ENCODE measurements around the gene ARHGAP26. TPM values are rescaled to one million over a fixed set of nuclear protein-coding genes. Genes with fewer than 3 reads are reported as not detected.

The ARHGAP26 gene
- total RNA-seq, 1 experiment from 2014 or later, result 5.9 TPM

DNA sequence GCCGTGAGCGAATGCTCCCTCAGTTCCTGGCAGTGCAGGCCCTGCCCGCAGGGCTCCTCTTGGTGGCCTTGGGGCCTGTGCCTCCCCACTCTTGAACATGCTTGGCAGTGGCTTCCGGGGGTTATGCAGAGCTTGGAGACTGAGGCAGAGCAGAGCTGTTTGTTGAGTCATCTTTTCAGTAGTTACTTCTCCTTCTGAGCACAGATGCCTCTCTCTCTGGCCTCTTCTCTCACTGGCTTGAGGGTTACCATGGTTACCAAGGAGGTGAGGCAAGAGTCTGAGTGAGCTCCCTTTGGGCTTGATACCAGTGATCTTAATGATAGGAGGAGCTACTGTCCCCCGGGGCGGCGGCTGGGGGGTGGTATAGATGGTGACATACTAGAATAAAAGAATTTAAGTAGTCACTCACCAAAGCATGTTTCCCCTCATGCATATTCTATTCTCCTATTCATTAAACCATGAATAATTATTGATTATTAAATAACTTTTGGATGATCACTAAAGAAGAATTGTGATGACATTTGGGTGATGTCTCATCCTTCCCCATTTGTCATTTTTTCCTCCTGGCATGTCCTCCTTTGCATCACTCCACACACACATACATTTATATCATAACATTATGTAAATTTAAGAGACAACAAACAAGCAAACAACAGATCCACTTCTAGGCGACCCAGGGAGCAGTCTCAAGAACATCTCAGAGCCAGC lies 111.1 kb downstream of the ARHGAP26 start:
- no peak overlapping the region for H3K4me3 ChIP-seq (ENCODE audit: insufficient read depth, low read depth, low read length)
- no peaks in the 10 kb centered on the region for H3K27me3 ChIP-seq (ENCODE audit: control insufficient read depth, insufficient read depth, low read length)
- no peaks in the 10 kb centered on the region for H3K36me3 ChIP-seq (replicated peaks; ENCODE audit: control insufficient read depth, insufficient read depth, low read length)
- peak; percentile 69 for DNase-seq

GRCh38 chr5:142881784-142882126 lies 111.6 kb downstream of the ARHGAP26 start:
- DNase-seq, result peak; percentile 60
- Histone ChIP-seq H3K27me3 (ENCODE audit: control insufficient read depth, insufficient read depth, low read length) (no peaks in the 10 kb centered on the region), H3K4me3 (ENCODE audit: insufficient read depth, low read depth, low read length) (no peak overlapping the region), H3K36me3 (replicated peaks; ENCODE audit: control insufficient read depth, insufficient read depth, low read length) (no peaks in the 10 kb centered on the region)

- H3K27me3 ChIP-seq (ENCODE audit: control insufficient read depth, insufficient read depth, low read length), result no peaks in the 10 kb centered on the region
- H3K4me3 ChIP-seq (ENCODE audit: insufficient read depth, low read depth, low read length), result no peak overlapping the region
- no peak for DNase-seq
- H3K36me3 ChIP-seq (replicated peaks; ENCODE audit: control insufficient read depth, insufficient read depth, low read length), result no peaks in the 10 kb centered on the region
These were observed 112.8 kb downstream of the ARHGAP26 start for GRCh38 chr5:142883025-142883424.

GRCh38 chr5:142883438-142883837 lies 113.3 kb downstream of the ARHGAP26 start:
- no peaks in the 10 kb centered on the region for H3K27me3 ChIP-seq (ENCODE audit: control insufficient read depth, insufficient read depth, low read length)
- no peak for DNase-seq
- H3K36me3 ChIP-seq (replicated peaks; ENCODE audit: control insufficient read depth, insufficient read depth, low read length), result no peaks in the 10 kb centered on the region
- H3K4me3 ChIP-seq (ENCODE audit: insufficient read depth, low read depth, low read length), result no peak overlapping the region

DNA sequence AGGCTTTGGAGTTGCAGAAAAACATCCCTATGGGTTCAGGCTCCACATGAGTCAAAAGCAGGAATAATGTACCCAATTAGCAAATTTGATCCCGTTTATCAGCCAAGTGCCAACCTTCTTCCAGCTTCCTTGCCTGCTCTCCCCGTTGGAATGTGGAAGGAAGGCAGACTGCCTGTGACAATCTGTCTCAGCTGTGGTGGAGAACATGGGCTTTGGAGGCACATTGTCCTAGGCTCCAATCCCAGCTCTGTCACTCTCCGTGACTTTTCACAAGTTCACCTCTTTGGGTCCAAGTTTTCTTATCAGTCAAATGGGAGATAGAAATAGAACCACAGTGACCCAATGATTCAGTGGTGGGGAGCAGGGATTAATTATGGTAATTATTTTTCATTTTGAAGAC lies 113.9 kb downstream of the ARHGAP26 start:
- Histone ChIP-seq H3K27me3 (ENCODE audit: control insufficient read depth, insufficient read depth, low read length) (no peaks in the 10 kb centered on the region), H3K4me3 (ENCODE audit: insufficient read depth, low read depth, low read length) (no peak overlapping the region), H3K36me3 (replicated peaks; ENCODE audit: control insufficient read depth, insufficient read depth, low read length) (no peaks in the 10 kb centered on the region)
- no peak for DNase-seq

GRCh38 chr5:142886211-142886610 lies 116.0 kb downstream of the ARHGAP26 start:
- H3K36me3 ChIP-seq (replicated peaks; ENCODE audit: control insufficient read depth, insufficient read depth, low read length), result no peaks in the 10 kb centered on the region
- no peaks in the 10 kb centered on the region for H3K27me3 ChIP-seq (ENCODE audit: control insufficient read depth, insufficient read depth, low read length)
- DNase-seq, result no peak

DNA sequence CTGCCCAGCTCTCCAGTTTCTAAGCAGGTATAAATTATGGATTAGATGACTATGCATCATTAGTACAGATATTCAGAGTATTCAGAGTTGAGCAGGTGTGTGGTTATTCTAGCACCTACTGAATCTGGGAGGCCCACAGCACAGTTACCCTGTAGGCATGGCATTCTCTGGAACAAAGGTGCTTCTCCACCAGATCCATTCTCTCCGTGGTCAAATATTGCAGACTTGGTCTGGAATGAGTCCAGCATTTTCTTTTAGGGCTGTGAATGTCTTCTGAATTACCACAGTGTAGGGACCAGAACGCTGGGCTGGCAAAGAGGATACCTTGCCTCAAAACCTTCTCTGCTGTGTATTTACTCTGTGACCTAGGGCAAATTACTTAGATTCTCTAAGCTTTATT lies 116.8 kb downstream of the ARHGAP26 start:
- no peak overlapping the region for H3K4me3 ChIP-seq (ENCODE audit: insufficient read depth, low read depth, low read length)
- no peaks in the 10 kb centered on the region for H3K27me3 ChIP-seq (ENCODE audit: control insufficient read depth, insufficient read depth, low read length)
- DNase-seq, result no peak
- no peaks in the 10 kb centered on the region for H3K36me3 ChIP-seq (replicated peaks; ENCODE audit: control insufficient read depth, insufficient read depth, low read length)

More at GRCh38 chr5:142886211-142886610, 116.0 kb downstream of the ARHGAP26 start:
- no peak overlapping the region for H3K4me3 ChIP-seq (ENCODE audit: insufficient read depth, low read depth, low read length)

DNA sequence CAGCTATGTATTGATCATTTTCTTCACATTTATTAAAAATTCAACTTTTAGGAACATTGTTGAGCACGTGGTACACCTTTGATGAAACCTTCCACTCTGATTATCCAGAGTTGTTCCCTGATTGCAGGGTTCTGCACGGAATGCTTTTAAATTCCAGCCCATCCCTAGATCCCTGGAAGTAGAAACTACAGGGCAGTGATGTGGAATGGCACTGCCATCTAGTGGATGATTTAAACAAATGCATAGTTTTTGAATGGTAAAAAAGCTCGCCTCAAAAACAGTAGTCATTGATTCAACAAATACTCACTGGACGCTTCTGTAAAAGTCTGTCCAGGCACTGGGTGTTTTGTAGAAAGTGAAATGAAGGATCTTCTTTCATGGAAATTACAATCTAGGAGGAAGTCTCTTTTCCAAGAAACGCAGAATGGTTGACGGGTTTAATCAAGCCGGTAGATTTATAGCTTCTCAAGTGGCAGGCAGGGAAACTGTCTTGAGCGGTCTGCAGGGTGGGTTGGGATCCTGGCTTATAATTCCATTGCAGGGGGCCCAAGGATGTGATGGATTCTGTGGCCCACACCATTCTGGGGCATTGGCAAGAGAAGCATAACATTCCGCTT lies 118.4 kb downstream of the ARHGAP26 start:
- Histone ChIP-seq H3K36me3 (replicated peaks; ENCODE audit: control insufficient read depth, insufficient read depth, low read length) (no peaks in the 10 kb centered on the region), H3K27me3 (ENCODE audit: control insufficient read depth, insufficient read depth, low read length) (no peaks in the 10 kb centered on the region), H3K4me3 (ENCODE audit: insufficient read depth, low read depth, low read length) (no peak overlapping the region)
- DNase-seq, result peak; percentile 41

GRCh38 chr5:142892021-142892420 lies 121.8 kb downstream of the ARHGAP26 start:
- no peaks in the 10 kb centered on the region for H3K27me3 ChIP-seq (ENCODE audit: control insufficient read depth, insufficient read depth, low read length)
- DNase-seq, result no peak
- H3K36me3 ChIP-seq (replicated peaks; ENCODE audit: control insufficient read depth, insufficient read depth, low read length), result no peaks in the 10 kb centered on the region
- no peak overlapping the region for H3K4me3 ChIP-seq (ENCODE audit: insufficient read depth, low read depth, low read length)

DNA sequence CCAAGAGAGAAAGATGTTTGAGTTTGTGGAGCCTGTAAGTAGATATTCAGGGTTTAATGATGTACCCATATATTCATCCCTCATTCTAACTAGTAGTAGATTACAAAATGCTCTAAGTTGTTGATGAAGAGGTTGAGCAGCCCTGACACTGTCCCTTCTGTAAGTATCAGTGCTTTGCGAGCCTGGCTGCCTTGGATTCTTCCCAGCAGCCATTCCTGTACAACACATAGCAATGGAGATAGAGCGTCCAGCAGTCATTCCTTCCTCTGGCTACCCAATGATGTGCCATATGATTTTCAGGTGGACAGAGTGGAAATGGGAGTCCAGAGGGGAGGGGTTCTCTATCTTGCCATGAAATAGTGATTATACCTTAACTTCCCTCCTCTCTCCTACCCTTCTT lies 124.1 kb downstream of the ARHGAP26 start:
- no peak for DNase-seq
- no peaks in the 10 kb centered on the region for H3K36me3 ChIP-seq (replicated peaks; ENCODE audit: control insufficient read depth, insufficient read depth, low read length)
- no peak overlapping the region for H3K4me3 ChIP-seq (ENCODE audit: insufficient read depth, low read depth, low read length)
- no peaks in the 10 kb centered on the region for H3K27me3 ChIP-seq (ENCODE audit: control insufficient read depth, insufficient read depth, low read length)

DNA sequence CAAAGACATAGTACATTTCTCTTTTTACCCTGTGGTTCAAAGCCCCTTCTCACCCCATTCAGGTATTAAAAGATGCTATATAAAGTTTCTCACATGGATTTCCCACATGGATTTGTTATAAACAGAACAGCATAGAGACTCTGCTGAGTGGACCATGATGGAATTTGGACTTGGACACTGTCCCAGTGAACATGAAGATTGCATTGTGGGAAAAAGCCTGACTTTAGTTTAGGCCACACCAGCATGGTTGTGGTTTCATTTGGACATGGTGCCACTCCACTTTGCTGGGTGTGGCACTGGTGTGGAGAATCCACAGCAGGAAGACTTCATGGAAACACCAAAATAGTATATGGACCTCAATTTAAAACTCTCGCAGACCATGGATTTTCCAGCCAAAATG lies 124.6 kb downstream of the ARHGAP26 start:
- H3K27me3 ChIP-seq (ENCODE audit: control insufficient read depth, insufficient read depth, low read length), result no peaks in the 10 kb centered on the region
- no peak for DNase-seq
- no peaks in the 10 kb centered on the region for H3K36me3 ChIP-seq (replicated peaks; ENCODE audit: control insufficient read depth, insufficient read depth, low read length)
- no peak overlapping the region for H3K4me3 ChIP-seq (ENCODE audit: insufficient read depth, low read depth, low read length)

GRCh38 chr5:142896325-142897007 lies 126.3 kb downstream of the ARHGAP26 start:
- H3K36me3 ChIP-seq (replicated peaks; ENCODE audit: control insufficient read depth, insufficient read depth, low read length), result no peaks in the 10 kb centered on the region
- H3K4me3 ChIP-seq (ENCODE audit: insufficient read depth, low read depth, low read length), result no peak overlapping the region
- no peaks in the 10 kb centered on the region for H3K27me3 ChIP-seq (ENCODE audit: control insufficient read depth, insufficient read depth, low read length)
- no peak for DNase-seq

DNA sequence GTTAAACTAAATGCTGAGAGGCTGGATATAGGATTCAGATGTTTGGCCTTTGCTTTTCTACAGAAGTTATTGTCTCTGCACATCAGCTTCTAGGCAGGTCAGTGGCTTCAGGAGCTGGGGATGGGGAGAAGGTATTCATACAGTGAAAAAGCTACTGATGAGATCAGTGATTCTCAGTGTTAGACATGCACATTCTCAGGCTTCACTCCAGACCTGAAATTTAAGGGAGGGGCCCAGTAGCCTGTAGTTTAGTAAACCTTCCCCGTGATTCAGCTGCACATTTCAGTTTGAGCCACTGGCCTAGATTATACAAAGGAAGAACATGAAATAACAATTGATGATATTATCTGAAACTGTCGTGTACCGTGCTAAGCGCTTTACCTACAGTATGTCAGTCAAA lies 127.2 kb downstream of the ARHGAP26 start:
- Histone ChIP-seq H3K27me3 (ENCODE audit: control insufficient read depth, insufficient read depth, low read length) (no peaks in the 10 kb centered on the region), H3K4me3 (ENCODE audit: insufficient read depth, low read depth, low read length) (no peak overlapping the region), H3K36me3 (replicated peaks; ENCODE audit: control insufficient read depth, insufficient read depth, low read length) (no peaks in the 10 kb centered on the region)
- DNase-seq, result no peak

DNA sequence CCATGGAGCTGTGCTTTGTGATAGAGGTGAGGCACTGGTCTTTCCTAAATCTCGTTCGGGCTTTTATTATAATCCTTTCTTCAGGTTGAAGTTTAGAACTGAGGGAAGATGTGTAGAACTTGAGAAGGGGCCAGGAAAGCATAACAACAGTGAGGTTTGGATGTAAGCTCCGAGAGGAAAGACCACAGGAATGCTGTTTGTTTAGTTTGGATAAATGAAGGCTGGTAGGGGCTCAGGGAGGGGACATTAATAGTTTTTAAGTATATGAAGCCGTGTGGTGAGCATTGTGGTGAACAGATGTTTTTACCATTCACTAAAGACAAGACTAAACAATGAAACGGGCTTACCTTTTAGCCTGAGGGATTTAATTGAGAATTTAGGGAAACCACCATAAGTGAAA lies 130.8 kb downstream of the ARHGAP26 start:
- no peak for DNase-seq
- Histone ChIP-seq H3K36me3 (replicated peaks; ENCODE audit: control insufficient read depth, insufficient read depth, low read length) (peaks cover 2% of the 10 kb centered on the region), H3K4me3 (ENCODE audit: insufficient read depth, low read depth, low read length) (no peak overlapping the region), H3K27me3 (ENCODE audit: control insufficient read depth, insufficient read depth, low read length) (no peaks in the 10 kb centered on the region)

- H3K27me3 ChIP-seq (ENCODE audit: control insufficient read depth, insufficient read depth, low read length), result no peaks in the 10 kb centered on the region
- DNase-seq, result no peak
- H3K4me3 ChIP-seq (ENCODE audit: insufficient read depth, low read depth, low read length), result no peak overlapping the region
- peaks cover 2% of the 10 kb centered on the region for H3K36me3 ChIP-seq (replicated peaks; ENCODE audit: control insufficient read depth, insufficient read depth, low read length)
These were observed 131.5 kb downstream of the ARHGAP26 start for GRCh38 chr5:142901476-142902185.

Measured in H7 (cell line).